GM19463 (cell line): ENCODE data around the gene OR10A7.
"Not testable (repeated sequence)": the region's sequence is repeated elsewhere in the genome, so short reads cannot be mapped to it uniquely, and the experiment has no call there.

ENCODE experiments used
- ATAC-seq: cut with Tn5 transposase; IDR thresholded peaks from one replicate; pipeline ENCODE4 v1.9.1; 2021; ENCODE audit warnings: mild to moderate bottlenecking, moderate library complexity; ENCODE audit not compliant: unreplicated experiment

The OR10A7 gene

DNA sequence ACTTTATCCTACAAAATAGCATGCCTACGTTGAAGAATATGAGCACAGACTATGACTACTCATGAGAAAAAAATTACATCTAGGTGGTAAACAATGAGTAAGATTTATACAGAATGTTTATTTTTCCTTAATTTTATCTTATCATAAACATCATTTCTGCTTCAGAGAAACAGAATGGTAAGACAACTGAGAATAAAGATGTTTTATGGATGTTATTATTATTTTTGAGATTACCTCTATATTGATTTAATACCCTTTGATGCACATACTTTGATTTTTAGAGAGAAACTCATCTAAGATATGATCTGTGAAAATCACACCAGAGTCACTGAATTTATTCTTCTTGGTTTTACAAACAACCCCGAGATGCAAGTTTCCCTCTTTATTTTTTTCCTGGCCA is at the start of gene OR10A7:
Gene OR10A7, plus strand, starts transcription at position 301 of the 400 bp plus-strand sequence. Its CDS starts 0 bp downstream, at position 301.
- ATAC-seq, result no peak

GRCh38 chr12:55171445-55171844 is 49.4 kb upstream of the OR10A7 start:
- ATAC-seq, result no peak

DNA sequence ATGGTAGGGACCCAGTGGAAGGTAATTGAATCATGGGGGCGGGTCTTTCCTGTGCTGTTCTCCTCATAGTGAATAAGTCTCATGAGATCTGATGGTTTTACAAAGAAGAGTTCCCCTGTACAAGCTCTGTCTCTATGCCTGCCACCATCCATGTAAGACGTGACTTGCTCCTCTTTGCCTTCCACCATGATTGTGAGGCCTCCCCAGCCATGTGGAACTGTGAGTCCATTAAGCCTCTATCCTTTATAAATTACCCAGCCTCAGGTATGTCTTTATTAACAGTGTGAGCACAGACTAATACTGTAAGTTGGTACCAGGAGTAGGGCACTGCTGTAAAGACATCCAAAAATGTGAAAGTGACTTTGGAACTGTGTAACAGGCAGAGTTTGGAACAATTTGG is 49.0 kb upstream of the OR10A7 start:
- not testable (repeated sequence) for ATAC-seq

GRCh38 chr12:55172686-55173085 is 48.1 kb upstream of the OR10A7 start:
- no peak for ATAC-seq

GRCh38 chr12:55173456-55173855 is 47.4 kb upstream of the OR10A7 start:
- ATAC-seq, result no peak

GRCh38 chr12:55188573-55188972 is 32.3 kb upstream of the OR10A7 start:
- ATAC-seq, result no peak

DNA sequence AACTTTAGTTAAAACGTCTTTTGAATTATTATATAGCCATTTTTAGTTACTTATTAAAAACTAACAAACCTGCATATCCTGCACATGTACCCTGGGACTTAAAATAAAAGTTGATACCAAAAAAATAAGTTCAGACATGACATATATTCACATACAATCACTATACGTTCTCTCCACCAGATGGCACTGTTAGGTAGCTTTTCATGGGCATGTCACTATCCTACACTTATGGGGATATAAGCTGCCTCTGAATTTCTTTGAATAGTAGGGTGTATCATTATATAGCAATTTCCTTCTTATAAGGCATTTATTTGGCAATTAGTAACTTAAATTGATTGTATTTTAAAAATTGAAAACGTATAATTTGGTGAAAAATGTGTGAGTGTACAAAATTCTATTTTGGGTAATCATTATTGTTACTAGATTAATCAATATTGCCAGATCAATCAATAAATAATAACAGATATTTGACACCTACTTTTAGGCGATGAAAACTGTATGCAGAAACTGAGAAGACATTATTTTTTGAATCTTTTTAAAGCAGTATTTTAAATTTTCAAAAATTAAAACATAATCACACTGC is 31.8 kb upstream of the OR10A7 start:
- ATAC-seq, result peak; percentile 82

- ATAC-seq, result no peak
Measured at GRCh38 chr12:55194382-55194781, 26.4 kb upstream of the OR10A7 start.

DNA sequence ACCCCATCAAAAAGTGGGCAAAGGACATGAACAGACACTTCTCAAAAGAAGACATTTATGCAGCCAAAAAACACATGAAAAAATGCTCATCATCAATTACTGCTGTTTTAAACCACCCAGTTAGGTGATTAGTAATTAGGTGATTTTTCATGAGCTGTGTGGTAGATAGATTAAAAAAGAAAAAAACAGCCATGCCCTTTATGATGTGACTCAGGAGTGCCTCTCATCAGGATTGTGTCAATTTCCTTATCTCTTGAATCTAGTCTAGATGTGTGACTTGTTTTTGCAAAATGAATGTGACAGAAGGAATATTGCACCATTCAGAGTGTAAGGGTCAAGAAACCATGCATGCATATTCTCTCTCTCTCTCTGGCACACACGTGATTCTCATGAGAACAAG is 5.7 kb downstream of the OR10A7 start:
- ATAC-seq, result no peak

DNA sequence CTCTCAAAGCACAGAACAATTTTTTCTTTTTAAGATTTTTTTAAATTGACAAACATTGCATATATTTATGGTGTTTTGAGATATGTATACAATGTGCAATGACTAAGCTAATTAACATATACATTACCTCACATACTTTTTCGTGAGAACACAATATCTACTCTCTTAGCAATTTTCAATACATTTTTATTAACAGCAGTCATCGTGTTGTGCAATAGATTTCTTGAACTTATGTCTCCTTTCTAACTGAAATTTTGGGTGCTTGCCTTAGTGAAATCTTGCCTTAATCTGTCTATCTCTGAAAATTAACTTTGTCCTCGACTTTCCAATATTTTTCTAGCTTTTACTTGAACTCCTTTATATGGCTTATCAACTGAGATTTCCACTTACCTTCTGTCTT is 6.8 kb downstream of the OR10A7 start:
- no peak for ATAC-seq

GRCh38 chr12:55244309-55244708 is 23.5 kb downstream of the OR10A7 start, which contains the start of gene OR6C74:
Gene OR6C74 (plus strand): TSS chr12:55244609. CDS start chr12:55247288, 2,679 bp downstream.
- no peak for ATAC-seq

GRCh38 chr12:55246159-55246558 is 25.3 kb downstream of the OR10A7 start:
- ATAC-seq, result no peak

- ATAC-seq, result no peak
Measured at GRCh38 chr12:55250944-55251343, 30.1 kb downstream of the OR10A7 start.

DNA sequence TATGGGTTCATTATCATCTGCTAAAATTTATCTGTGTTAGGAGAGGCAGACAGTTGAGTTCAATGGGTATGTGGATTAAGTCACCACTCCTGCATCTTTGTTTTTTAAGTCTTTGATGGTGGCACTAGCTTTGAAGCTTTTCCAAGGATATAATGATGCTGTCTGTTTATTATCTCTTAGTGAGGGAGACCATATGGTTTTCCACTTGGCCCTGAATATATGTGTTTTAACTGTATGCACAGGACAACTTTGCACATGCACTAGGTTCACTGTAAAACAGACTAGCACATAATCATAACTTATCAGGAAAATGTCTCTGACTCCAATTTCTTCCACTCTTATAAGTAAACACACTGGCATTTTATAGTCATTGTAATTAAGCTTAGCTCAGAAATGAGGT is 32.5 kb downstream of the OR10A7 start:
- no peak for ATAC-seq

DNA sequence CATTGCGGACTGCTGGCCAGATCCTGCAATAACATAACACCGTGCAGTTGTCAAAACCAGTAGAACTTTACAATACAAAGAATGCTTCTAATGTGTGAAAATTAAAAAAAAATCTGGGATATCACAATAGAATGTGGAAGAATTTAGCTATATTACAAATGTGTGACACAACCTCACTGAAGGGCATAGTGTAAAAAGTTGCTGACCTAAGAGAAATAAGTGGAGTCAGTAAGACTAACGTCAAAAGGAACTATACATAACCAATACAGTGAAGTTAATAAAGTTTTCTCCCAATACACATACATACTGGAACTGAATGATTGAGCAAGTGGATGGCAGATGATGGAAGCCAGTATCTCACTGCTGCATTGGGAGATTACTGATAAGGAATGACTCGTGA is 36.0 kb downstream of the OR10A7 start:
- ATAC-seq, result no peak

DNA sequence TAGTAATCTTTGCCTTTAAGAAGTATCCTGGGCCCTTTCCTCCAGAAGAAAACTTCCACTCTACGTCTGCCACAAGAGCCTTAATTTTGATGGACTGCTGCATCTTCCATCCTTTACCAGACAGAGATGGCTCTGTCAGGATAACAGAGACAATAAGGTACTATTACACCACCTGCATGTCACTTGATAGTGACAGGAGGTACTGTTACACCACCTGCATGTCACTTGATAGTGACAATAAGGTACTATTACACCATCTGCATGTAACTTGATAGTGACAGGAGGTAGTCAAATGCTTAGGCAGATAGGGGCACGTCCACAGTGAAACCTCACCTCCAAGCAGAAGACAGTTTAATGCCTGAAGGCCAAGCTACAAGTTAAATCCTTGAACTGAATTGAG is 37.5 kb downstream of the OR10A7 start:
- ATAC-seq, result no peak
